Colonic mucosa (tissue), 4 donors: ENCODE data around the gene KRTAP10-3. TPM values are rescaled to one million over a fixed set of nuclear protein-coding genes. Genes with fewer than 3 reads are reported as not detected.

ENCODE experiments used
- DNase-seq: peaks from one replicate; pipeline ENCODE4 v3.0.0-alpha.2; 2020
- H3K27ac ChIP-seq: fragments of 200-600 bp; one replicate; pipeline ENCODE4 v1.8.0; 2021
- H3K27me3 ChIP-seq: fragments of 200-600 bp; one replicate; pipeline ENCODE4 v1.8.0; 2021
- H3K36me3 ChIP-seq: fragments of 200-600 bp; one replicate; pipeline ENCODE4 v1.8.0; 2021
- H3K4me1 ChIP-seq: fragments of 200-600 bp; one replicate; pipeline ENCODE4 v1.8.0; 2021; ENCODE audit warnings: mild to moderate bottlenecking
- H3K4me3 ChIP-seq: fragments of 200-600 bp; one replicate; pipeline ENCODE4 v1.8.0; 2021
- H3K9ac ChIP-seq, 2 donors: one replicate each; pipeline ENCODE4 v1.7.0; 2013; ENCODE audit warnings: control low read depth in 2 of 2, low read depth in 2 of 2, low read length in 2 of 2
- H3K9me3 ChIP-seq: fragments of 200-600 bp; one replicate; pipeline ENCODE4 v1.8.0; 2021
- intact Hi-C: fragments of 100-400 bp; cut with DNase I; formaldehyde crosslinking; loops from one replicate; pipeline ENCODE4 v1.14.1; 2022
- total RNA-seq, 2 donors: library from RNA; stranded (reverse); fragmentation: NEBNext Ultra II Directional in 1 of 2; extraction: Animal tissue kit (Norgen Biotek cat#: 25700) in 1 of 2; gene quantifications; one replicate each; pipeline ENCODE4 v1.2.1, GENCODE V29; 2021
- TF ChIP-seq, protein P1 (sequence below): fragments of 200-600 bp; IDR thresholded peaks from one replicate; pipeline ENCODE4 v1.8.0; 2022; ENCODE audit warnings: antibody characterized with exemption, mild to moderate bottlenecking
- donor health status: healthy.
- donor health status: DM: no; HTN: no; CAD: no.
- donor health status: DM: no; HTN: no; CAD: no.

KRTAP10-3 gene
- total RNA-seq, 2 donors from 2014 or later, result not detected

- Histone ChIP-seq H3K9me3 (no peaks in the 10 kb centered on the region), H3K27ac (no peak overlapping the region), H3K27me3 (no peaks in the 10 kb centered on the region), H3K4me3 (no peak overlapping the region), H3K9ac (no peak overlapping the region), H3K36me3 (no peaks in the 10 kb centered on the region), H3K4me1 (no peaks in the 10 kb centered on the region)
- TF ChIP-seq, protein P1, sequence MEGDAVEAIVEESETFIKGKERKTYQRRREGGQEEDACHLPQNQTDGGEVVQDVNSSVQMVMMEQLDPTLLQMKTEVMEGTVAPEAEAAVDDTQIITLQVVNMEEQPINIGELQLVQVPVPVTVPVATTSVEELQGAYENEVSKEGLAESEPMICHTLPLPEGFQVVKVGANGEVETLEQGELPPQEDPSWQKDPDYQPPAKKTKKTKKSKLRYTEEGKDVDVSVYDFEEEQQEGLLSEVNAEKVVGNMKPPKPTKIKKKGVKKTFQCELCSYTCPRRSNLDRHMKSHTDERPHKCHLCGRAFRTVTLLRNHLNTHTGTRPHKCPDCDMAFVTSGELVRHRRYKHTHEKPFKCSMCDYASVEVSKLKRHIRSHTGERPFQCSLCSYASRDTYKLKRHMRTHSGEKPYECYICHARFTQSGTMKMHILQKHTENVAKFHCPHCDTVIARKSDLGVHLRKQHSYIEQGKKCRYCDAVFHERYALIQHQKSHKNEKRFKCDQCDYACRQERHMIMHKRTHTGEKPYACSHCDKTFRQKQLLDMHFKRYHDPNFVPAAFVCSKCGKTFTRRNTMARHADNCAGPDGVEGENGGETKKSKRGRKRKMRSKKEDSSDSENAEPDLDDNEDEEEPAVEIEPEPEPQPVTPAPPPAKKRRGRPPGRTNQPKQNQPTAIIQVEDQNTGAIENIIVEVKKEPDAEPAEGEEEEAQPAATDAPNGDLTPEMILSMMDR, result no peak
- intact Hi-C loops, result no loop called here
- DNase-seq, result no peak
These were observed 44.4 kb downstream of the KRTAP10-3 start for GRCh38 chr21:44514218-44514520.

GRCh38 chr21:44513389-44514217 is 45.0 kb downstream of the KRTAP10-3 start:
- no peaks in the 10 kb centered on the region for H3K27me3 ChIP-seq
- TF ChIP-seq, protein P1, result no peak
- no peak overlapping the region for H3K9ac ChIP-seq
- intact Hi-C loops, result no loop called here
- H3K36me3 ChIP-seq, result no peaks in the 10 kb centered on the region
- no peak overlapping the region for H3K4me3 ChIP-seq
- H3K4me1 ChIP-seq, result no peaks in the 10 kb centered on the region
- DNase-seq, result no peak
- H3K27ac ChIP-seq, result no peak overlapping the region
- no peaks in the 10 kb centered on the region for H3K9me3 ChIP-seq

- DNase-seq, result no peak
- H3K27ac ChIP-seq, result no peak overlapping the region
- H3K4me3 ChIP-seq, result no peak overlapping the region
These were observed 45.9 kb downstream of the KRTAP10-3 start for GRCh38 chr21:44512496-44513388.

DNA sequence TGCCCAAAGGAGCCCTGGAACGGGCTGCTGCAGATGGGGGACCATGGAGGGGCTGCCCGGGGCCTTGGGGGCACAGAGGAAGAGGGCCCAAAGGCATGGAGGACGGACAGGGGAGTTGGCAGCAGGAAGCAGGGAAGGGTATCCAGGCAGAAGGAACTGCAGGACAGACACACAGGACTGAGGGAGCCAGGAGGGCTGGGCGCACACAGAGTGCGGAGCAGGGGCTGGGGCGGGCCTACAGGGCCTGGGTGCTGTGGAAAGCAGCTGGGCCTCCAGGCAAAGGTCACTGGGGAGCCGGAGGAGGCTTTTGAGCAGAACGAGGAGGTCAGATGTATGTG is 46.7 kb downstream of the KRTAP10-3 start:
- TF ChIP-seq, protein P1, result no peak
- Histone ChIP-seq H3K27ac (no peak overlapping the region), H3K4me1 (no peaks in the 10 kb centered on the region), H3K27me3 (no peaks in the 10 kb centered on the region), H3K9ac (no peak overlapping the region), H3K4me3 (no peak overlapping the region), H3K9me3 (no peaks in the 10 kb centered on the region), H3K36me3 (no peaks in the 10 kb centered on the region)
- intact Hi-C loops, result no loop called here
- no peak for DNase-seq

More at GRCh38 chr21:44512496-44513388, 45.9 kb downstream of the KRTAP10-3 start:
- Histone ChIP-seq H3K27me3 (no peaks in the 10 kb centered on the region), H3K4me1 (no peaks in the 10 kb centered on the region), H3K9me3 (no peaks in the 10 kb centered on the region), H3K36me3 (no peaks in the 10 kb centered on the region), H3K9ac (no peak overlapping the region)
- intact Hi-C loops, result no loop called here
- TF ChIP-seq, protein P1, result no peak

DNA sequence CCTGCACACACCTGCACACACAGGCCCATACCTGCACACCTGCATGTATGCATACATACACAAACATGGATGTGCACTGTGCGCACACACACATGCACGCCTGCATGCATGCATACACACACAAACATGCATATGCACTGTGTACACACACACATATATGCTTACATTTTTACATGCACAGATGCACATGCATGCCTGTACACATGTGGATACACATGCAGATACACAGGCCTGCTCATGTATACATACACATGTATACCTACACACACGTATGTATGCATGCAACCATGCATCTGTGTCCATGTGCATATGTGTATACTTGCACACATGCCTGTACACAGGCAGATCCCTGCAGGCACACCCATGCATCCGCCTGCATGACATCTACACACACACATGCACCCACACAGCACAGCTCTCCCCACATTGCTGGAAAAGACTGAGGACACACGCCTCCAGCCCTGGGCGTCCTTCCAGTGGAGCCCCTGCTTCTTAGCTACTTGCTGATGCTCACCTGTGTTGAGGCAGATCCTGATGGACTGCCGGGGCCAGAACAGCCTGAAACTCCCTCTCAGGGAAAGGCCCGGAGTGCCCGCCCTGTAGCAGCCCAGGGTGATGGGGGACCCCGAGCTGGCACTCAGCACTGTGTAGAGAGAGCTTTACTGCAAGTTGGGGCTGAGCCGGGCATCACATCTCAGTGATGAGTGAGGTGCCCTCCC is 47.2 kb downstream of the KRTAP10-3 start:
- no peak overlapping the region for H3K27ac ChIP-seq
- no peaks in the 10 kb centered on the region for H3K36me3 ChIP-seq
- TF ChIP-seq, protein P1, result no peak
- H3K9me3 ChIP-seq, result no peaks in the 10 kb centered on the region
- no peak overlapping the region for H3K4me3 ChIP-seq
- no peak for DNase-seq
- no peaks in the 10 kb centered on the region for H3K27me3 ChIP-seq
- intact Hi-C loops, result no loop called here
- no peaks in the 10 kb centered on the region for H3K4me1 ChIP-seq
- no peak overlapping the region for H3K9ac ChIP-seq
